CD8-positive, alpha-beta memory T cell (primary cell): Measurements from ENCODE around the gene MEIS1. TPM values are rescaled to one million over a fixed set of nuclear protein-coding genes. Genes with fewer than 3 reads are reported as not detected.

Source experiments
- CTCF ChIA-PET: fragments of 350-600 bp; sonication (Branson Sonifier 250); formaldehyde crosslinking; loops from one replicate; lab custom pipeline; 2021; ENCODE audit warnings: antibody characterized with exemption; lab: Charles Lee
- POLR2A ChIA-PET: fragments of 350-600 bp; sonication (Branson Sonifier 250); formaldehyde crosslinking; loops from one replicate; lab custom pipeline; 2021; ENCODE audit warnings: antibody characterized with exemption; lab: Charles Lee
- DNase-seq, 5 donors: peaks; one replicate each; pipeline versions ENCODE4 v3.0.0 to v3.0.0-alpha.2; 2020 to 2022; ENCODE audit warnings: mixed read lengths in 1 of 5
- H3K27ac ChIP-seq: one replicate; pipeline ENCODE4 v1.7.0; 2013; ENCODE audit warnings: low read depth, mild to moderate bottlenecking, low read length, moderate library complexity
- H3K27me3 ChIP-seq: 2 replicates; pipeline ENCODE4 v1.7.0; 2013; ENCODE audit warnings: low read length, mild to moderate bottlenecking; ENCODE audit not compliant: insufficient read depth, poor library complexity, severe bottlenecking
- H3K36me3 ChIP-seq: 2 replicates; pipeline ENCODE4 v1.7.0; 2013; ENCODE audit warnings: mild to moderate bottlenecking, low read length, moderate library complexity; ENCODE audit not compliant: insufficient read depth
- H3K4me1 ChIP-seq: 2 replicates; pipeline ENCODE4 v1.7.0; 2013; ENCODE audit warnings: mild to moderate bottlenecking, low read length, moderate library complexity; ENCODE audit not compliant: insufficient read depth
- H3K4me3 ChIP-seq: 2 replicates; pipeline ENCODE4 v1.7.0; 2013; ENCODE audit warnings: mild to moderate bottlenecking, low read length
- H3K9me3 ChIP-seq: 2 replicates; pipeline ENCODE4 v1.7.0; 2013; ENCODE audit warnings: mild to moderate bottlenecking, low read length
- H3K27ac Mint-ChIP-seq, 8 donors: one replicate each; pipeline ENCODE4 v1.8.0; 2020 to 2021; ENCODE audit warnings: mixed read lengths in 8 of 8, mild to moderate bottlenecking in 6 of 8, inconsistent platforms in 3 of 8, moderate library complexity in 3 of 8
- H3K27me3 Mint-ChIP-seq, 2 donors: one replicate each; pipeline ENCODE4 v1.8.0; 2020 to 2021; ENCODE audit warnings: mixed read lengths in 2 of 2, mild to moderate bottlenecking in 1 of 2, moderate library complexity in 1 of 2
- H3K36me3 Mint-ChIP-seq, 3 donors: one replicate each; pipeline ENCODE4 v1.8.0; 2020 to 2021; ENCODE audit warnings: mixed read lengths in 3 of 3, inconsistent platforms in 1 of 3, mild to moderate bottlenecking in 1 of 3
- H3K4me1 Mint-ChIP-seq, 3 donors: one replicate each; pipeline ENCODE4 v1.8.0; 2020 to 2021; ENCODE audit warnings: mixed read lengths in 3 of 3, inconsistent platforms in 1 of 3, mild to moderate bottlenecking in 1 of 3
- H3K4me3 Mint-ChIP-seq, 7 donors: one replicate each; pipeline ENCODE4 v1.8.0; 2020 to 2021; ENCODE audit warnings: mixed read lengths in 7 of 7, mild to moderate bottlenecking in 6 of 7, moderate library complexity in 4 of 7, inconsistent platforms in 2 of 7
- H3K9me3 Mint-ChIP-seq, 5 donors: one replicate each; pipeline ENCODE4 v1.8.0; 2020 to 2022; ENCODE audit warnings: mixed read lengths in 5 of 5, mild to moderate bottlenecking in 3 of 5, moderate library complexity in 2 of 5, inconsistent platforms in 1 of 5
- polyA plus RNA-seq: library from polyadenylated mRNA; unstranded; fragments of 300-500 nt; fragmentation: Illumina TruSeq; gene quantifications from one replicate; pipeline ENCODE4 v1.2.3, GENCODE V29; 2021
- total RNA-seq, 2 experiments: library from RNA; stranded (reverse); gene quantifications; one replicate each; pipeline ENCODE4 v1.2.3, GENCODE V29; 2021

Gene MEIS1
- total and polyA plus RNA-seq, 3 experiments from 2014 or later = not detected

- Mint-ChIP-seq H3K9me3 (peaks cover 0 to 14% (median under 1%) of the 10 kb centered on the region in 5 donors), H3K4me1 (peaks cover 13 to 29% (median 23%) of the 10 kb centered on the region in 3 donors), H3K36me3 (no peaks in the 10 kb centered on the region), H3K27ac (no peak overlapping the region), H3K4me3 (no peak overlapping the region), H3K27me3 (peaks cover 34 to 81% of the 10 kb centered on the region in 2 donors)
- no peaks in the 10 kb centered on the region for H3K36me3 ChIP-seq
- H3K27ac ChIP-seq = no peak overlapping the region
- H3K4me3 ChIP-seq = no peak overlapping the region
- no peaks in the 10 kb centered on the region for H3K9me3 ChIP-seq
- H3K4me1 ChIP-seq = peaks cover 4% of the 10 kb centered on the region
- no peak for DNase-seq
- ChIA-PET POLR2A (no interaction called here), CTCF (interaction anchor here (1.1 kb wide), 1 partner anchor 70 kb away, joined by 3 read pairs; no protein-coding TSS in a partner anchor)
- no peaks in the 10 kb centered on the region for H3K27me3 ChIP-seq
Observed at GRCh38 chr2:66429693-66430504, 5.0 kb upstream of the MEIS1 start.

- Mint-ChIP-seq H3K36me3 (no peaks in the 10 kb centered on the region), H3K9me3 (peaks cover 0 to 15% (median 7%) of the 10 kb centered on the region in 5 donors), H3K27me3 (peaks cover 36 to 81% of the 10 kb centered on the region in 2 donors), H3K4me3 (no peak overlapping the region), H3K27ac (peak overlapping the region in 1 of 8 donors; percentile 16), H3K4me1 (peaks cover 21 to 37% (median 31%) of the 10 kb centered on the region in 3 donors)
- peaks cover 4% of the 10 kb centered on the region for H3K4me1 ChIP-seq
- no peak overlapping the region for H3K27ac ChIP-seq
- no peaks in the 10 kb centered on the region for H3K36me3 ChIP-seq
- DNase-seq = no peak
- ChIA-PET CTCF (interaction anchor here (1.1 kb wide), 1 partner anchor 69 kb away, joined by 3 read pairs; no protein-coding TSS in a partner anchor), POLR2A (no interaction called here)
- no peaks in the 10 kb centered on the region for H3K9me3 ChIP-seq
- H3K4me3 ChIP-seq = no peak overlapping the region
- no peaks in the 10 kb centered on the region for H3K27me3 ChIP-seq
Observed at GRCh38 chr2:66430505-66431273, 4.2 kb upstream of the MEIS1 start.

GRCh38 chr2:66431274-66431642 is 3.7 kb upstream of the MEIS1 start:
- peaks cover 4% of the 10 kb centered on the region for H3K4me1 ChIP-seq
- no peaks in the 10 kb centered on the region for H3K27me3 ChIP-seq
- CTCF ChIA-PET = interaction anchor here (1.1 kb wide), 1 partner anchor 69 kb away, joined by 3 read pairs; no protein-coding TSS in a partner anchor
- Mint-ChIP-seq H3K27ac (no peak overlapping the region), H3K27me3 (peaks cover 41 to 79% of the 10 kb centered on the region in 2 donors), H3K36me3 (no peaks in the 10 kb centered on the region), H3K4me3 (no peak overlapping the region), H3K4me1 (peaks cover 22 to 39% (median 34%) of the 10 kb centered on the region in 3 donors), H3K9me3 (peaks cover 0 to 15% (median 7%) of the 10 kb centered on the region in 5 donors)
- H3K9me3 ChIP-seq = no peaks in the 10 kb centered on the region
- no peaks in the 10 kb centered on the region for H3K36me3 ChIP-seq
- no peak for DNase-seq
- H3K4me3 ChIP-seq = no peak overlapping the region
- POLR2A ChIA-PET = no interaction called here
- H3K27ac ChIP-seq = no peak overlapping the region

GRCh38 chr2:66431846-66432587 is 2.9 kb upstream of the MEIS1 start:
- H3K36me3 Mint-ChIP-seq = no peaks in the 10 kb centered on the region
- no peak for DNase-seq
- Histone ChIP-seq H3K4me3 (no peak overlapping the region), H3K9me3 (no peaks in the 10 kb centered on the region), H3K36me3 (no peaks in the 10 kb centered on the region), H3K4me1 (peaks cover 4% of the 10 kb centered on the region), H3K27me3 (no peaks in the 10 kb centered on the region), H3K27ac (no peak overlapping the region)
- H3K4me1 Mint-ChIP-seq = peaks cover 22 to 39% (median 34%) of the 10 kb centered on the region in 3 donors
- H3K4me3 Mint-ChIP-seq = peak overlapping the region in 2 of 7 donors; percentile 36 to 53
- POLR2A ChIA-PET = no interaction called here
- peaks cover 0 to 15% (median 7%) of the 10 kb centered on the region in 5 donors for H3K9me3 Mint-ChIP-seq
- H3K27ac Mint-ChIP-seq = no peak overlapping the region
- H3K27me3 Mint-ChIP-seq = peaks cover 46 to 85% of the 10 kb centered on the region in 2 donors
- CTCF ChIA-PET = no interaction called here

- H3K27me3 ChIP-seq = no peaks in the 10 kb centered on the region
- no peak for DNase-seq
Observed at GRCh38 chr2:66432801-66433694, 1.9 kb upstream of the MEIS1 start.

GRCh38 chr2:66433695-66433944 is 1.3 kb upstream of the MEIS1 start:
- Mint-ChIP-seq H3K9me3 (peaks cover 0 to 17% (median 7%) of the 10 kb centered on the region in 5 donors), H3K27me3 (peaks cover 42 to 78% of the 10 kb centered on the region in 2 donors), H3K4me1 (peaks cover 22 to 45% (median 37%) of the 10 kb centered on the region in 3 donors), H3K36me3 (no peaks in the 10 kb centered on the region), H3K4me3 (peak overlapping the region; percentile 50 to 82 (median 70)), H3K27ac (peak overlapping the region in 1 of 8 donors; percentile 38)
- no peaks in the 10 kb centered on the region for H3K36me3 ChIP-seq
- H3K9me3 ChIP-seq = no peaks in the 10 kb centered on the region
- H3K27ac ChIP-seq = no peak overlapping the region
- H3K4me1 ChIP-seq = peaks cover 4% of the 10 kb centered on the region
- ChIA-PET POLR2A (no interaction called here), CTCF (interaction anchor here (0.8 to 1.2 kb wide), 2 partner anchors 10 to 11 kb away, joined by 3 to 4 read pairs; no protein-coding TSS in a partner anchor)
- DNase-seq = no peak
- peak overlapping the region; percentile 22 for H3K4me3 ChIP-seq
- H3K27me3 ChIP-seq = no peaks in the 10 kb centered on the region

More at GRCh38 chr2:66432801-66433694, 1.9 kb upstream of the MEIS1 start:
- Histone ChIP-seq H3K4me3 (peak overlapping the region; percentile 22), H3K4me1 (peaks cover 4% of the 10 kb centered on the region), H3K9me3 (no peaks in the 10 kb centered on the region), H3K27ac (no peak overlapping the region), H3K36me3 (no peaks in the 10 kb centered on the region)
- Mint-ChIP-seq H3K4me3 (peak overlapping the region; percentile 50 to 82 (median 70)), H3K36me3 (no peaks in the 10 kb centered on the region), H3K27me3 (peaks cover 42 to 82% of the 10 kb centered on the region in 2 donors), H3K27ac (no peak overlapping the region), H3K9me3 (peaks cover 0 to 17% (median 7%) of the 10 kb centered on the region in 5 donors), H3K4me1 (peaks cover 22 to 45% (median 37%) of the 10 kb centered on the region in 3 donors)
- ChIA-PET CTCF (interaction anchor here (0.8 to 1.2 kb wide), 2 partner anchors 10 to 12 kb away, joined by 3 to 4 read pairs; no protein-coding TSS in a partner anchor), POLR2A (no interaction called here)
